ENCODE measurements around the gene CRYM. TPM values are rescaled to one million over a fixed set of nuclear protein-coding genes. Genes with fewer than 3 reads are reported as not detected.

CRYM gene
- total and polyA plus RNA-seq, 10 of the 15 experiments (the other 5 are each of a cell fraction or from before 2014, with no cell fraction given), result 0.30 to 6.1 (median 3.9) TPM

GRCh38 chr16:21272253-21272652, 5.8 kb downstream of the CRYM start:
- intact Hi-C loops (cut with micrococcal nuclease; ENCODE audit: unreplicated experiment) (no loop called here), in situ Hi-C loops (cut with MboI) (no loop called here)
- no peaks in the 10 kb centered on the region for H3K9me3 ChIP-seq (replicated peaks; ENCODE audit: control insufficient read depth, insufficient read depth, low read length)
- ChIA-PET SMC1A (ENCODE audit: uncharacterized antibody, unreplicated experiment) (interaction anchor here (0.6 to 8.5 kb wide), 8 partner anchors 7 to 83 kb away, joined by 3 to 49 read pairs (median 4); partner anchors contain the start of gene ZP2), RAD21 (ENCODE audit: unreplicated experiment) (interaction anchor here (0.6 to 1.6 kb wide), 4 partner anchors 25 to 113 kb away, joined by 3 to 6 read pairs (median 4); no protein-coding TSS in a partner anchor), POLR2A (interaction anchor here (0.5 to 1.0 kb wide), 6 partner anchors 29 to 395 kb away, joined by 3 to 7 read pairs (median 3); no protein-coding TSS in a partner anchor), CTCF (interaction anchor here (0.7 to 2.5 kb wide), 7 partner anchors 9 to 1083 kb away, joined by 3 to 8 read pairs (median 5); partner anchors contain the start of gene LDAF1)
- H2AFZ ChIP-seq (ENCODE audit: control insufficient read depth, low read depth, low read length), result no peak overlapping the region; the same call in 1 of the 2 replicates
- H3K36me3 ChIP-seq (ENCODE audit: control insufficient read depth in 2 of 2, insufficient read depth in 2 of 2, low read length in 1 of 2), result no peaks in the 10 kb centered on the region
- FAIRE-seq, result no peak
- no peak overlapping the region for H3K27ac ChIP-seq (ENCODE audit: control insufficient read depth, insufficient read depth)
- no peak overlapping the region for H3K4me3 ChIP-seq
- no peak overlapping the region for H3K9ac ChIP-seq (ENCODE audit: control insufficient read depth, insufficient read depth, low read length)
- H4K20me1 ChIP-seq (ENCODE audit: control insufficient read depth, insufficient read depth), result no peaks in the 10 kb centered on the region
- WGBS (ENCODE audit: insufficient coverage, insufficient replicate concordance, low lambda C conversion rate, missing lambda C conversion rate), result 50% methylated on average over 2 of the region's 2 CpGs
- no peak for DNase-seq (ENCODE audit: low read depth, low spot score)
- peak; percentile 30 for ATAC-seq
- H3K27me3 ChIP-seq (replicated peaks in 1 of 2; ENCODE audit: control insufficient read depth in 2 of 2, insufficient read depth in 2 of 2, low read length in 1 of 2), result no peaks in the 10 kb centered on the region
- no peaks in the 10 kb centered on the region for H3K79me2 ChIP-seq (ENCODE audit: control insufficient read depth, insufficient read depth, low read length)
- peaks cover 29% of the 10 kb centered on the region for H3K4me1 ChIP-seq (ENCODE audit: control insufficient read depth, insufficient read depth, low read length)
- H3K4me2 ChIP-seq (ENCODE audit: control insufficient read depth, insufficient read depth), result no peak overlapping the region
- no TSS peak for BruUV-seq (replicated peaks)
- TF ChIP-seq RCOR1 (conservative IDR thresholded peaks at IDR 0.05; ENCODE audit: low read depth, low read length), result no peak
- TF ChIP-seq PKNOX1 (IDR thresholded peaks at IDR 0.05), result no peak
- TF ChIP-seq, protein P1, sequence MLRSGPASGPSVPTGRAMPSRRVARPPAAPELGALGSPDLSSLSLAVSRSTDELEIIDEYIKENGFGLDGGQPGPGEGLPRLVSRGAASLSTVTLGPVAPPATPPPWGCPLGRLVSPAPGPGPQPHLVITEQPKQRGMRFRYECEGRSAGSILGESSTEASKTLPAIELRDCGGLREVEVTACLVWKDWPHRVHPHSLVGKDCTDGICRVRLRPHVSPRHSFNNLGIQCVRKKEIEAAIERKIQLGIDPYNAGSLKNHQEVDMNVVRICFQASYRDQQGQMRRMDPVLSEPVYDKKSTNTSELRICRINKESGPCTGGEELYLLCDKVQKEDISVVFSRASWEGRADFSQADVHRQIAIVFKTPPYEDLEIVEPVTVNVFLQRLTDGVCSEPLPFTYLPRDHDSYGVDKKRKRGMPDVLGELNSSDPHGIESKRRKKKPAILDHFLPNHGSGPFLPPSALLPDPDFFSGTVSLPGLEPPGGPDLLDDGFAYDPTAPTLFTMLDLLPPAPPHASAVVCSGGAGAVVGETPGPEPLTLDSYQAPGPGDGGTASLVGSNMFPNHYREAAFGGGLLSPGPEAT (IDR thresholded peaks at IDR 0.05; ENCODE audit: low read depth), result no peak
- TF ChIP-seq BRCA1 (IDR thresholded peaks at IDR 0.05; ENCODE audit: low read depth, low read length), result no peak
- no peak for TF ChIP-seq TARDBP (IDR thresholded peaks at IDR 0.05; ENCODE audit: borderline replicate concordance)
- no peak for TF ChIP-seq HDGF (IDR thresholded peaks at IDR 0.05)
- TF ChIP-seq CUX1 (IDR thresholded peaks at IDR 0.05; ENCODE audit: insufficient replicate concordance, low read depth, low read length), result no peak
- TF ChIP-seq BCL3 (IDR thresholded peaks at IDR 0.05; ENCODE audit: borderline replicate concordance, insufficient read depth, low read depth, low read length, poor library complexity, severe bottlenecking), result no peak
- TF ChIP-seq NFIC (IDR thresholded peaks at IDR 0.05; ENCODE audit: low read depth, low read length), result no peak
- TF ChIP-seq POLR2AphosphoS5 (IDR thresholded peaks at IDR 0.05; ENCODE audit: low read length), result no peak
- TF ChIP-seq NR2F1 (conservative IDR thresholded peaks at IDR 0.05), result no peak
- no peak for TF ChIP-seq EED (IDR thresholded peaks at IDR 0.05; ENCODE audit: low read depth)
- TF ChIP-seq PML (IDR thresholded peaks at IDR 0.05; ENCODE audit: low read length), result no peak
- TF ChIP-seq CHD2 (IDR thresholded peaks at IDR 0.05; ENCODE audit: borderline replicate concordance, low read depth, low read length), result no peak
- no peak for TF ChIP-seq RBBP5 (conservative IDR thresholded peaks at IDR 0.05)
- no peak for TF ChIP-seq SREBF1 (IDR thresholded peaks at IDR 0.05; ENCODE audit: low read length)
